PC-9 (cell line): Measurements from ENCODE around the gene PPP1R3G.

ENCODE experiments used
- EZH2 ChIP-seq: fragments of 200-600 bp; sonication (generic); IDR thresholded peaks from 2 replicates; pipeline ENCODE4 v1.8.0; 2017; ENCODE audit warnings: antibody characterized with exemption, low read depth
- TF ChIP-seq, protein P1 (sequence below): fragments of 200-600 bp; sonication (generic); conservative IDR thresholded peaks from 2 replicates; pipeline ENCODE4 v1.6.1; 2017; ENCODE audit warnings: mixed run types, antibody characterized with exemption, mild to moderate bottlenecking, moderate library complexity

DNA sequence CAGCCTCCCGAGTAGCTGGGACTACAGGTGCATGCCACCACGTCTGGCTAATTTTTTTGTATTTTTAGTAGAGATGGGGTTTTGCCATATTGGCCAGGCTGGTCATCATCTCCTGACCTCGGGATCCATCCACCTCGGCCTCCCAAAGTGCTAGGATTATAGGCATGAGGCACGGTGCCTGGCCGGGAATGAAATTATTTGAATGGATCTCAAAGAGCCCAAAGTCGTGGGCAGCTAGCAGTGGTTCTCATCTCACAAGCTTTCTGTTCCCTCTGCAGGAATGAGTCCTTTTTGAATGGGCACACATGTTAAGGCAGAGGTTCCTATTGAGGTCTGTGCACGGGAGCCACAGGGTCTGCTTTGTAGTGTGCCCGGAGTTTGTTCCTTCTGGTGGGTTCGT, 34.9 kb downstream of the PPP1R3G start:
- TF ChIP-seq, protein P1, sequence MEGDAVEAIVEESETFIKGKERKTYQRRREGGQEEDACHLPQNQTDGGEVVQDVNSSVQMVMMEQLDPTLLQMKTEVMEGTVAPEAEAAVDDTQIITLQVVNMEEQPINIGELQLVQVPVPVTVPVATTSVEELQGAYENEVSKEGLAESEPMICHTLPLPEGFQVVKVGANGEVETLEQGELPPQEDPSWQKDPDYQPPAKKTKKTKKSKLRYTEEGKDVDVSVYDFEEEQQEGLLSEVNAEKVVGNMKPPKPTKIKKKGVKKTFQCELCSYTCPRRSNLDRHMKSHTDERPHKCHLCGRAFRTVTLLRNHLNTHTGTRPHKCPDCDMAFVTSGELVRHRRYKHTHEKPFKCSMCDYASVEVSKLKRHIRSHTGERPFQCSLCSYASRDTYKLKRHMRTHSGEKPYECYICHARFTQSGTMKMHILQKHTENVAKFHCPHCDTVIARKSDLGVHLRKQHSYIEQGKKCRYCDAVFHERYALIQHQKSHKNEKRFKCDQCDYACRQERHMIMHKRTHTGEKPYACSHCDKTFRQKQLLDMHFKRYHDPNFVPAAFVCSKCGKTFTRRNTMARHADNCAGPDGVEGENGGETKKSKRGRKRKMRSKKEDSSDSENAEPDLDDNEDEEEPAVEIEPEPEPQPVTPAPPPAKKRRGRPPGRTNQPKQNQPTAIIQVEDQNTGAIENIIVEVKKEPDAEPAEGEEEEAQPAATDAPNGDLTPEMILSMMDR = no peak
- TF ChIP-seq EZH2 = no peak
